ENCODE results near the gene TMEM232.

GRCh38 chr5:110463106-110463505, 263.4 kb downstream of the TMEM232 start:
- no peak for TF ChIP-seq EZH2 (IDR thresholded peaks at IDR 0.05; ENCODE audit: insufficient read depth, poor library complexity, severe bottlenecking)
- no peak for TF ChIP-seq EZH2phosphoT487 (IDR thresholded peaks at IDR 0.05; ENCODE audit: insufficient read depth, low read depth)

All from GM23248 (cell line).